GM12873 (cell line): Measurements from ENCODE around the gene CSK.

ENCODE experiments used
- TF ChIP-seq, protein P1 (sequence below): IDR thresholded peaks from 2 replicates; pipeline ENCODE4 v1.5.1; 2012; ENCODE audit warnings: low read depth, mild to moderate bottlenecking, moderate library complexity, low read length, control low read depth; ENCODE audit not compliant: insufficient read depth; ENCODE audit errors: missing control alignments

Gene CSK

DNA sequence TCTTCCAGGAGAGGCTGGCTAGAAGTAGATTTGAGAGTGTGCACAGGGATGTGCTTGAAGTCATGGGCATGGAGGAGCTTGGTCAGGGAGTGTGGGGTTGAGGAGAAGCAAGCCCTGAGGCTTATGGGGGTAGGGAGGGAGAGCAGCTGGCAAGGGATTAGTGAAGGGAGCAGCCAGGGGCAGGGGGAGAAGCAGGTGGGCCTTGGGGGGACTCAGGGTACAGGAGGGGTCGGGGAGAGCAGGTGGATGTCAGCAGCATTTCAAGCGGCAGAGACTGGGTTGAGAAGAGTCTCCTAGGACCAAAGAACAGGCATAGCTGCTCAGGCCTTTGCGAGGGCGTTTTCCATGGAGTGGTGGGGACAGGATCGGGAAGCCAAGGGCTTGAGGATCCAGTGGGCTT, 27.4 kb downstream of the CSK start:
- TF ChIP-seq, protein P1, sequence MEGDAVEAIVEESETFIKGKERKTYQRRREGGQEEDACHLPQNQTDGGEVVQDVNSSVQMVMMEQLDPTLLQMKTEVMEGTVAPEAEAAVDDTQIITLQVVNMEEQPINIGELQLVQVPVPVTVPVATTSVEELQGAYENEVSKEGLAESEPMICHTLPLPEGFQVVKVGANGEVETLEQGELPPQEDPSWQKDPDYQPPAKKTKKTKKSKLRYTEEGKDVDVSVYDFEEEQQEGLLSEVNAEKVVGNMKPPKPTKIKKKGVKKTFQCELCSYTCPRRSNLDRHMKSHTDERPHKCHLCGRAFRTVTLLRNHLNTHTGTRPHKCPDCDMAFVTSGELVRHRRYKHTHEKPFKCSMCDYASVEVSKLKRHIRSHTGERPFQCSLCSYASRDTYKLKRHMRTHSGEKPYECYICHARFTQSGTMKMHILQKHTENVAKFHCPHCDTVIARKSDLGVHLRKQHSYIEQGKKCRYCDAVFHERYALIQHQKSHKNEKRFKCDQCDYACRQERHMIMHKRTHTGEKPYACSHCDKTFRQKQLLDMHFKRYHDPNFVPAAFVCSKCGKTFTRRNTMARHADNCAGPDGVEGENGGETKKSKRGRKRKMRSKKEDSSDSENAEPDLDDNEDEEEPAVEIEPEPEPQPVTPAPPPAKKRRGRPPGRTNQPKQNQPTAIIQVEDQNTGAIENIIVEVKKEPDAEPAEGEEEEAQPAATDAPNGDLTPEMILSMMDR = no peak

DNA sequence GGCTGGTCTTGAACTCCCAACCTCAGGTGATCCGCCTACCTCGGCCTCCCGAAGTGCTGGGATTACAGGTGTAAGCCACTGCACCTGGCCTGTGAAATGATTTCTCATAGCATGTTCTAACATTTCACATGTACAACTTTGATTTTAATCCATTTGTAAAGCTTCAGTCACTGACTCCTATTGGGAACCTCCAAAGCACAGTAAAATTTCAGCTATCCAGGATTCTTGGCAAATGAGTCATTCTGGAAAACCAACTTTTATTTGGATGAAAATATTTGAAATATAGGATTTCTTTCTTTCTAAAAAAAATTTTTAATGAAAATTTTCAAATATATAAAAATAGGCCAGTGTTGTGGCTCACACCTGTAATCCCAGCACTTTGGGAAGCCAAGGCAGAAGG, 28.1 kb downstream of the CSK start:
- TF ChIP-seq, protein P1 = no peak

DNA sequence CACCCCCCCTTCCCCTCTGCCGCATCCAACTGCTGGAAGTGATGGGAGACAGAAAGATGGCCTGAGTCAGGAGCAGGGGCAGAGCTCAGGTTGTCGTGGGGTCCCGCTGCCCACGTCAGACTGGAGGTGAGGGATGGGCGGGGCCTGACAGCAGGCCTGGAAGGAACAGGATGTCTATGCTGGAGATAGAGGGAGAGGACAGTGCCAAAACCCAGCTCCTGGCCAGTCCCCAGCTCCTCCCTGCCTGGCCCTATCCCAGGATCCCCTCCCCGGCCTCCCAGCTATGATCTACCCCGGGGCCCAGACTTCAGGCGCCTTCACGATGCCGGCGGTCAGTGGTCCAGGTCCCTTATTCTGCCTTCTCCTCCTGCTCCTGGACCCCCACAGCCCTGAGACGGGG, 30.7 kb downstream of the CSK start, which contains the start of gene LMAN1L:
Gene LMAN1L (plus strand): TSS at position 303 of the 400 bp plus-strand sequence. CDS start 20 bp downstream, at position 323.
- TF ChIP-seq, protein P1 = no peak

DNA sequence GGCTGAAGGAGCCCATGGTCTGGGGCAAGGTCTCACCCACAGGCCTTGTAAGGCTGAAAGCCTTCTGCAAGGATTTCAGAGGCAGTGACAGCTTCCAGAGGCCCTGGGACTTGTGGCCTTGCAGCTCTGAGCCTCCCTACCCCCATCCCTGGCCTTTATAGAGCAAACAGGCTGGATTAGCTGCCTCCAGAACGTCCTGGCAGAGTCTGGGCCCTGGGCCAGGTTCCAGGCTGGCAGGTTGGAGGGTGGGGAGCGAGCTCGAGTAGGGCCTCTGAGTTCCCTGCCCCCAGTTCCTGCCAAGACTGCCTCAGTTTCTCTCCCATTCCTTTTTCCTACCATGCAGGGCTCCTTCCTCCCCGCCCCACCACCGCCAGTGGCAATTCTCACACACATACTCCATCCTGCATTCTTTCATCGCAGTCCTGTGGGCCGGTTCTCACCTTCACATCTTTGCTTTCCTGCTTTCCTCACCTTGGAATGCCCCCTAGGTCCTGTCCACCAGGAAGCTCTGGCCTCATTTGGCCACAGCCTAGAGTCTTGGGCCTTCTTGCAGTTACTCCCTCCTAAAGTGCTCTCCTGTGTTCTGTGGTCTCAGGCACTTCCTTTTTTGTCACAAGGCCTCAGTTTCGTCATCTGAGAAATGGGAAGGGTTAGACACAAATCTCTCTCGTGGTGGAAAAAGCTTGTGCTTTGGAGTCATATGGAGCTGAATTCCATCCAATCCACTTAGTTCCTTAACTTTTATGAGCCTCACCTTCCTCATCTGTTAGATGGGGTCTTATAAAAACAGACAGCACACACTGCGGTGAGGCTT, 33.4 kb downstream of the CSK start:
- TF ChIP-seq, protein P1 = no peak

DNA sequence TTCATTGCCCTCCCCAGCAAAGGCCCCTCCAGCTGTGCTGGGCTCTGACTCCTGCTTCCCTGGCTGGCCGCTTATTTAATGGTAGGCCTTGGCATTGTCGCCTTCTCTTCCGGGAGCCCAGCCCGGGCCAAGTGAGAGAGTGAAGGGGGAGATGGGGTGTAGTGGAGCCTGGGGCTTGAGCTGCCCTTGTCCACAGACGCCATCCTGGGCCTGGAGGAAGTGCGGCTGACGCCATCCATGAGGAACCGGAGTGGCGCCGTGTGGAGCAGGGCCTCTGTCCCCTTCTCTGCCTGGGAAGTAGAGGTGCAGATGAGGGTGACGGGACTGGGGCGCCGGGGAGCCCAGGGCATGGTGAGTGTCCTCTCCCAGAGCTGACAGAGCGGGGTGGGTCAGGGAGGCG, 34.1 kb downstream of the CSK start:
- TF ChIP-seq, protein P1 = no peak

DNA sequence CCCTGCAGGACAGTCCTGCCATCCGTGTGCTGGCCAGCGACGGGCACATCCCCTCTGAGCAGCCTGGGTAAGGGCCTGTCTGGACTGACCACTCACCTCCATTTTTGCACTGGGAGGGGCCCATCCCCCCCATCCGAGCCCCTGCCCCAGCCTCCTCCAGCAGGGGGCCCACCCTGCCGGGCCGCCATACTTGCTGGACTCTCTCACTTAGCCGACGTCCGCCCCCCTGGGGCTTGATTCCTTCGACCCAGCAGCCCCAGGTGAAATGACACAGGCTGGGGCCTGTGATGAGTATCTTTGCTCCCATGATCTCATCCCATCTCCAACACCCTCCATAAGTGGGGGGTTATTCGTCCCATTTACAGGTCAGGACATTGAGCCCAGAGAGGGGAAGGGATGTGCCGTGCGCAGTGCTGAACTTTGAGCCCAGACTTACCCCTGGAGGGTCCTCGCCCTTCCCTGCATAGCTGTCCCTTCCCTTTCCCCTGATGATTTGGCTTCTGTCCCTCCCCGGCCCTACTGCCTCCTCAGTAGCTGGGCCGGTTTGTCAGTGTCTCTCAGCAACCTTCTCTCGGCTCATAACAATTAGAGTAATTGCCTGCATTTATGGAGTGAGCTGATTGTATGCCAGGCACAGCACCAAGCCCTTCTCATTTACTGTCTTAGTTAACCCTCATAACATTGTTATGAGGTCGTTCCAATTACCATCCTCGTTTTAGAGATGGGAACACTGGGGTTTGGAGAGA, 34.9 kb downstream of the CSK start:
- TF ChIP-seq, protein P1 = no peak

DNA sequence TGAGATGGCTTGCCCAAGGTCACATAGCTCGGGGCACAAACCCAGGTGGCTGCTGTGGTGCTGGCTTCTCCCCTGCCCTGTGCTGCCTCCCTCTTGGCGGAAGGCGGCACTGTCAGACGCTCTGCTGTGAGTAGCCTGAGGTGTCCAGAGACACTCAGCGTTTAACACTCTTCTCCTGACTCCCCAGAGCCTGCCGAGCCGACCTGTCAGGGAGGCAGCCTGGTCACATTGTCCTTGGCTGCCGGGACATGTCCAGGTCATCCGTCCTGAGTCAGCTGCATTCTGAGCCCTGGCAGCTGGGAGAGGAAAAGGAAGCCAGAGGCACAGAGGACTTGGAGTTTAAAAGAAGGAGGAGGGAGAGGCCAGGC, 35.5 kb downstream of the CSK start:
- TF ChIP-seq, protein P1 = no peak
